HG02970 (cell line): ENCODE measurements around the gene CDK6.
"Not testable (repeated sequence)": the region's sequence is repeated elsewhere in the genome, so short reads cannot be mapped to it uniquely, and the experiment has no call there.

Experiments used
- ATAC-seq: cut with Tn5 transposase; IDR thresholded peaks from one replicate; pipeline ENCODE4 v1.9.1; 2021; ENCODE audit warnings: mild to moderate bottlenecking, moderate library complexity, moderate number of reproducible peaks; ENCODE audit not compliant: unreplicated experiment, low FRiP score

Gene CDK6

GRCh38 chr7:92836489-92836999 is at the start of gene CDK6:
TSS of gene CDK6 (minus strand) at chr7:92836573. CDS start at chr7:92833323, 3,250 bp downstream.
- no peak for ATAC-seq

- ATAC-seq: not testable (repeated sequence)
These were observed 49.7 kb upstream of the CDK6 start for GRCh38 chr7:92886039-92886438.

GRCh38 chr7:92884218-92884617 is 47.8 kb upstream of the CDK6 start:
- no peak for ATAC-seq

GRCh38 chr7:92882760-92883159 is 46.4 kb upstream of the CDK6 start:
- no peak for ATAC-seq

GRCh38 chr7:92881091-92881485 is 44.7 kb upstream of the CDK6 start:
- ATAC-seq: no peak

GRCh38 chr7:92880212-92881090 is 44.1 kb upstream of the CDK6 start:
- no peak for ATAC-seq

GRCh38 chr7:92877367-92877766 is 41.0 kb upstream of the CDK6 start:
- no peak for ATAC-seq

GRCh38 chr7:92876836-92877235 is 40.5 kb upstream of the CDK6 start:
- ATAC-seq: no peak

GRCh38 chr7:92875719-92876118 is 39.3 kb upstream of the CDK6 start:
- ATAC-seq: no peak

- ATAC-seq: no peak
These were observed 38.8 kb upstream of the CDK6 start for GRCh38 chr7:92875173-92875572.

GRCh38 chr7:92874567-92874966 is 38.2 kb upstream of the CDK6 start:
- no peak for ATAC-seq

GRCh38 chr7:92873776-92874175 is 37.4 kb upstream of the CDK6 start:
- ATAC-seq: no peak

GRCh38 chr7:92872701-92873100 is 36.3 kb upstream of the CDK6 start:
- ATAC-seq: no peak

GRCh38 chr7:92868683-92869293 is 32.4 kb upstream of the CDK6 start:
- ATAC-seq: no peak

GRCh38 chr7:92864169-92864568 is 27.8 kb upstream of the CDK6 start:
- ATAC-seq: not testable (repeated sequence)

- no peak for ATAC-seq
These were observed 20.1 kb upstream of the CDK6 start for GRCh38 chr7:92856436-92856835.

- ATAC-seq: no peak
These were observed 18.3 kb upstream of the CDK6 start for GRCh38 chr7:92854501-92855238.

- no peak for ATAC-seq
These were observed 15.4 kb upstream of the CDK6 start for GRCh38 chr7:92851732-92852131.

GRCh38 chr7:92850516-92850915 is 14.1 kb upstream of the CDK6 start:
- no peak for ATAC-seq

- no peak for ATAC-seq
These were observed 12.9 kb upstream of the CDK6 start for GRCh38 chr7:92849322-92849721.

- ATAC-seq: no peak
These were observed 12.5 kb upstream of the CDK6 start for GRCh38 chr7:92848851-92849250.
